K562 (cell line): ENCODE data around the gene CENPX. TPM values are rescaled to one million over a fixed set of nuclear protein-coding genes. Genes with fewer than 3 reads are reported as not detected.

Source experiments
- ETV5 ChIP-seq: sonication (generic); formaldehyde crosslinking; IDR thresholded peaks from 2 replicates; pipeline ENCODE4 v1.4.0; 2020; ENCODE audit warnings: low read depth, mild to moderate bottlenecking, missing genetic modification reagents
- FIP1L1 ChIP-seq: fragments of 200-400 bp; formaldehyde crosslinking; IDR thresholded peaks from 2 replicates; pipeline ENCODE4 v1.6.1; 2018; ENCODE audit warnings: mild to moderate bottlenecking, low read depth, low read length; ENCODE audit not compliant: poor library complexity, severe bottlenecking
- GABPB1 ChIP-seq: sonication (generic); formaldehyde crosslinking; IDR thresholded peaks from 2 replicates; pipeline ENCODE4 v1.8.0; 2022; ENCODE audit warnings: mild to moderate bottlenecking, missing genetic modification reagents
- HDAC3 ChIP-seq: fragments of 450-650 bp; IDR thresholded peaks from 2 replicates; pipeline ENCODE4 v1.6.1; 2018; ENCODE audit warnings: borderline replicate concordance, mild to moderate bottlenecking, moderate library complexity; ENCODE audit not compliant: partially characterized antibody
- HNRNPL ChIP-seq: fragments of 200-400 bp; formaldehyde crosslinking; IDR thresholded peaks from 2 replicates; pipeline ENCODE4 v1.6.1; 2017; ENCODE audit warnings: low read depth, mild to moderate bottlenecking, low read length
- IRF9 ChIP-seq: fragments of 450-650 bp; IDR thresholded peaks from 2 replicates; pipeline ENCODE4 v1.6.1; 2016; ENCODE audit warnings: missing biosample characterization, missing genetic modification characterization
- KDM2B ChIP-seq: fragments of 250-450 bp; sonication (Bioruptor Pico); IDR thresholded peaks from 2 replicates; pipeline ENCODE4 v1.8.0; 2021; ENCODE audit warnings: mild to moderate bottlenecking, moderate library complexity
- L3MBTL2 ChIP-seq: fragments of 450-650 bp; IDR thresholded peaks from 2 replicates; pipeline ENCODE4 v1.6.1; 2016; ENCODE audit warnings: mild to moderate bottlenecking, moderate library complexity
- MAX ChIP-seq: sonication (generic); formaldehyde crosslinking; IDR thresholded peaks from 2 replicates; pipeline ENCODE4 v1.9.0; 2022; ENCODE audit warnings: mild to moderate bottlenecking, missing genetic modification reagents
- POLR2A ChIP-seq: fragments of 450-650 bp; conservative IDR thresholded peaks from 2 replicates; pipeline ENCODE4 v1.6.1; 2016
- RB1 ChIP-seq: fragments of 450-650 bp; IDR thresholded peaks from 2 replicates; pipeline ENCODE4 v1.6.1; 2017; ENCODE audit warnings: low read depth, mild to moderate bottlenecking
- REST ChIP-seq, 2 experiments: fragments of 450-650 bp; formaldehyde crosslinking in 1 of 2; IDR thresholded peaks; 2 replicates each; pipeline versions ENCODE4 v1.4.0 to v1.6.1; 2014 to 2020; ENCODE audit warnings: mild to moderate bottlenecking in 2 of 2, borderline replicate concordance in 1 of 2, low read depth in 1 of 2
- YY1 ChIP-seq, 3 experiments: IDR thresholded peaks; 2 replicates each; pipeline ENCODE4 v1.6.1; 2011; ENCODE audit warnings: low read length in 2 of 3, mild to moderate bottlenecking in 2 of 3, moderate library complexity in 2 of 3, borderline replicate concordance in 1 of 3, control low read depth in 1 of 3, low read depth in 1 of 3; ENCODE audit not compliant: insufficient read depth in 3 of 3, insufficient replicate concordance in 2 of 3, control insufficient read depth in 1 of 3, insufficient read length in 1 of 3; ENCODE audit errors: extremely low read depth in 1 of 3
- ZBTB12 ChIP-seq: fragments of 250-450 bp; sonication (Bioruptor Pico); IDR thresholded peaks from 2 replicates; pipeline ENCODE4 v1.4.0; 2020
- polyA plus RNA-seq, 8 experiments: library from polyadenylated mRNA; depleted of rRNA in 4 of 8; stranded (reverse) in 5 of 8; unstranded in 3 of 8; fragments of >200 nt; fragmentation: Nextera tagmentation in 2 of 8; fragmentation: Illumina TruSeq in 1 of 8; extraction: Ambion mirVana in 2 of 8; extraction: Trizol in 1 of 8; gene quantifications; 2 replicates each; pipeline versions ENCODE4 v1.2.1 to v1.2.3, GENCODE V29; 2011 to 2014; ENCODE audit warnings: inconsistent platforms in 1 of 8, missing spikeins in 1 of 8
- total RNA-seq, 7 experiments: library from RNA; depleted of rRNA in 6 of 7; stranded (reverse); fragments of >200 nt in 6 of 7; fragmentation: Illumina TruSeq in 2 of 7; extraction: Trizol in 2 of 7; gene quantifications; 2 replicates each; pipeline versions ENCODE4 v1.2.1 to v1.2.3, GENCODE V29; 2011 to 2021; ENCODE audit warnings: low replicate concordance in 1 of 7

Gene CENPX
- total and polyA plus RNA-seq, 9 of the 15 experiments (the other 6 are each of a cell fraction or from before 2014, with no cell fraction given): 32.7 to 352 (median 127) TPM

GRCh38 chr17:82030470-82031302 is 8.0 kb upstream of the CENPX start (continued):
- TF ChIP-seq REST (IDR thresholded peaks at IDR 0.05; ENCODE audit: borderline replicate concordance): peak; percentile 90
- TF ChIP-seq REST (CRISPR knock-in tag; IDR thresholded peaks at IDR 0.05; ENCODE audit: low read depth): no peak
- TF ChIP-seq RB1: peak; percentile 84
- TF ChIP-seq ETV5 (CRISPR knock-in tag): peak; percentile 81
- peak; percentile 74 for TF ChIP-seq L3MBTL2
- TF ChIP-seq POLR2A: peak; percentile 55; the same call in 1 of the 2 replicates
- TF ChIP-seq KDM2B (CRISPR knock-in tag): 0 out of 2 replicates have a peak, but pooled peaks have one; percentile 39
- peak; percentile 67 for TF ChIP-seq FIP1L1
- TF ChIP-seq YY1 (IDR thresholded peaks at IDR 0.05; ENCODE audit: borderline replicate concordance in 1 of 3, control insufficient read depth in 1 of 3, extremely low read depth in 1 of 3, insufficient read depth in 3 of 3, insufficient read length in 1 of 3, insufficient replicate concordance in 2 of 3, low read depth in 1 of 3, low read length in 2 of 3): peak in 2 of 3 experiments; percentile 39 to 52
- no peak for TF ChIP-seq HDAC3
- 0 out of 2 replicates have a peak, but pooled peaks have one; percentile 10 for TF ChIP-seq HNRNPL
- TF ChIP-seq GABPB1: peak; percentile 84
- TF ChIP-seq IRF9 (tag): no peak
- no peak for TF ChIP-seq ZBTB12 (CRISPR knock-in tag)
- TF ChIP-seq MAX (CRISPR knock-in tag): peak; percentile 66
